Thyroid gland (tissue), 4 donors: ENCODE results near the gene DHX30. TPM values are rescaled to one million over a fixed set of nuclear protein-coding genes. Genes with fewer than 3 reads are reported as not detected.
A peak's percentile ranks its signal among the peaks of the same experiment; 100 is the strongest.
"Not testable (repeated sequence)": the region's sequence is repeated elsewhere in the genome, so short reads cannot be mapped to it uniquely, and the experiment has no call there.

Experiments used
- DNase-seq, 2 donors: peaks; one replicate each; pipeline ENCODE4 v3.0.0-alpha.2; 2019
- H3K27ac ChIP-seq, 3 donors: fragments of 200-600 bp; sonication (generic); 1 replicate in 2 of 3; 2 replicates in 1 of 3; pipeline ENCODE4 v1.5.1; 2016 to 2019; ENCODE audit warnings: mild to moderate bottlenecking in 1 of 3, moderate library complexity in 1 of 3
- H3K27me3 ChIP-seq: fragments of 200-600 bp; sonication (generic); one replicate; pipeline ENCODE4 v1.5.1; 2019
- H3K36me3 ChIP-seq, 2 donors: fragments of 200-600 bp; sonication (generic); one replicate each; pipeline ENCODE4 v1.5.1; 2016 to 2019
- H3K4me1 ChIP-seq, 2 donors: fragments of 200-600 bp; sonication (generic); one replicate each; pipeline ENCODE4 v1.5.1; 2017 to 2019
- H3K4me3 ChIP-seq, 3 donors: fragments of 200-600 bp; sonication (generic); replicated peaks in 1 of 3; 1 replicate in 2 of 3; 2 replicates in 1 of 3; pipeline ENCODE4 v1.5.1; 2016; ENCODE audit warnings: mild to moderate bottlenecking in 1 of 3
- H3K9me3 ChIP-seq: fragments of 200-600 bp; sonication (generic); one replicate; pipeline ENCODE4 v1.5.1; 2017
- CTCF ChIP-seq, 6 experiments: fragments of 200-600 bp in 3 of 6; fragments of 450-650 bp in 3 of 6; sonication (generic) in 3 of 6; IDR thresholded peaks; one replicate each; pipeline ENCODE4 v1.5.1; 2016 to 2019; ENCODE audit warnings: antibody characterized with exemption in 6 of 6, mild to moderate bottlenecking in 2 of 6, inconsistent platforms in 1 of 6, moderate library complexity in 1 of 6
- POLR2A ChIP-seq, 2 donors: fragments of 450-650 bp; IDR thresholded peaks; one replicate each; pipeline ENCODE4 v1.6.1; 2017; ENCODE audit warnings: antibody characterized with exemption in 2 of 2, mild to moderate bottlenecking in 2 of 2, moderate library complexity in 1 of 2
- WGBS, 2 donors: methylation state at CpG; one replicate each; pipeline ENCODE4 v1.1.5; 2017; 5-methylcytosine and 5-hydroxymethylcytosine counted together
- intact Hi-C: fragments of 100-400 bp; cut with DNase I; formaldehyde crosslinking; loops from one replicate; pipeline ENCODE4 v1.15.1; 2023
- total RNA-seq, 4 donors: library from RNA; depleted of rRNA; stranded (reverse); fragments of >200 nt; gene quantifications; one replicate each; pipeline ENCODE4 v1.2.3, GENCODE V29; 2016

DHX30 gene
- total RNA-seq, 4 donors from 2014 or later: 51.3 to 80.3 (median 72.8) TPM

GRCh38 chr3:47817609-47818008 is 14.7 kb downstream of the DHX30 start:
- intact Hi-C loops: no loop called here
- Histone ChIP-seq H3K36me3 (peaks cover 8 to 9% of the 10 kb centered on the region in 2 donors), H3K4me1 (no peaks in the 10 kb centered on the region), H3K9me3 (no peaks in the 10 kb centered on the region), H3K27me3 (no peaks in the 10 kb centered on the region), H3K27ac (no peak overlapping the region), H3K4me3 (no peak overlapping the region)
- no peak for DNase-seq
- TF ChIP-seq POLR2A (IDR thresholded peaks at IDR 0.05) (no peak), CTCF (IDR thresholded peaks at IDR 0.05) (no peak)
- 94 to 96% methylated on average over 7 of the region's 7 CpGs for WGBS, 2 donors

GRCh38 chr3:47824541-47825473 is 21.9 kb downstream of the DHX30 start:
- Histone ChIP-seq H3K4me1 (peaks cover 13 to 22% of the 10 kb centered on the region in 2 donors), H3K27me3 (no peaks in the 10 kb centered on the region), H3K4me3 (peak overlapping the region; percentile 67 to 84 (median 82)), H3K27ac (peak overlapping the region; percentile 58 to 87 (median 66)), H3K36me3 (peaks cover 17 to 28% of the 10 kb centered on the region in 2 donors), H3K9me3 (no peaks in the 10 kb centered on the region)
- 8 to 17% methylated on average over 12 to 25 of the region's 77 CpGs for WGBS, 2 donors
- TF ChIP-seq POLR2A (IDR thresholded peaks at IDR 0.05) (peak in 1 of 2 donors; percentile 25), CTCF (IDR thresholded peaks at IDR 0.05) (peak; percentile 18 to 91 (median 80))
- intact Hi-C loops: loop anchor here (5.0 kb wide), 1 partner anchor 327 kb away; no protein-coding TSS in a partner anchor
- peak; percentile 76 to 78 for DNase-seq

GRCh38 chr3:47825590-47825989 is 22.7 kb downstream of the DHX30 start:
- peaks cover 25 to 36% of the 10 kb centered on the region in 2 donors for H3K36me3 ChIP-seq
- no peaks in the 10 kb centered on the region for H3K9me3 ChIP-seq
- intact Hi-C loops: no loop called here
- peak in 1 of 2 donors; percentile 46 for DNase-seq
- H3K4me3 ChIP-seq: peak overlapping the region; percentile 67 to 84 (median 82)
- peaks cover 13 to 22% of the 10 kb centered on the region in 2 donors for H3K4me1 ChIP-seq
- WGBS, 2 donors: 12 to 17% methylated on average over 7 of the region's 7 CpGs
- no peaks in the 10 kb centered on the region for H3K27me3 ChIP-seq
- no peak for TF ChIP-seq CTCF (IDR thresholded peaks at IDR 0.05)
- TF ChIP-seq POLR2A (IDR thresholded peaks at IDR 0.05): no peak
- H3K27ac ChIP-seq: peak overlapping the region in 2 of 3 donors; percentile 66 to 87

- Histone ChIP-seq H3K4me1 (peaks cover 10 to 18% of the 10 kb centered on the region in 2 donors), H3K36me3 (peaks cover 49 to 66% of the 10 kb centered on the region in 2 donors)
- WGBS, 2 donors: 91 to 97% methylated on average over 9 of the region's 9 CpGs
- H3K9me3 ChIP-seq, H3K4me3 ChIP-seq, intact Hi-C loops, H3K27ac ChIP-seq, H3K27me3 ChIP-seq, DNase-seq: not testable (repeated sequence)
These were observed 26.5 kb downstream of the DHX30 start for GRCh38 chr3:47829482-47829881.

GRCh38 chr3:47836986-47837385 is 34.0 kb downstream of the DHX30 start:
- intact Hi-C loops: loop anchor here (5.0 kb wide), 1 partner anchor 155 kb away; no protein-coding TSS in a partner anchor
- TF ChIP-seq CTCF (IDR thresholded peaks at IDR 0.05) (no peak), POLR2A (IDR thresholded peaks at IDR 0.05) (no peak)
- no peak overlapping the region for H3K27ac ChIP-seq
- H3K9me3 ChIP-seq: no peaks in the 10 kb centered on the region
- no peaks in the 10 kb centered on the region for H3K4me1 ChIP-seq
- H3K4me3 ChIP-seq: no peak overlapping the region
- peaks cover 28 to 61% of the 10 kb centered on the region in 2 donors for H3K36me3 ChIP-seq
- H3K27me3 ChIP-seq: no peaks in the 10 kb centered on the region
- DNase-seq: no peak
- WGBS, 2 donors: 88 to 89% methylated on average over 7 of the region's 7 CpGs
